B cell (primary cell): ENCODE measurements around the gene NCAPH2. TPM values are rescaled to one million over a fixed set of nuclear protein-coding genes. Genes with fewer than 3 reads are reported as not detected.

Experiments used
- ATAC-seq: fragments of 200-7000 bp; cut with Tn5 transposase; one replicate; pipeline ENCODE4 v1.10.0; 2021; ENCODE audit warnings: low read depth, mild to moderate bottlenecking, moderate number of reproducible peaks, moderate library complexity
- CTCF ChIA-PET: fragments of 350-600 bp; sonication (Branson Sonifier 250); formaldehyde crosslinking; loops from one replicate; lab custom pipeline; 2021; ENCODE audit warnings: antibody characterized with exemption, inconsistent platforms; lab: Charles Lee
- POLR2A ChIA-PET: fragments of 350-600 bp; sonication (Branson Sonifier 250); formaldehyde crosslinking; loops from one replicate; lab custom pipeline; 2021; ENCODE audit warnings: antibody characterized with exemption; lab: Charles Lee
- DNase-seq: peaks from one replicate; pipeline ENCODE4 v3.0.0; 2013
- H2AFZ ChIP-seq: 2 replicates; pipeline ENCODE4 v1.6.1; 2012; ENCODE audit warnings: mild to moderate bottlenecking, low read depth, low read length; ENCODE audit not compliant: insufficient read depth, poor library complexity, severe bottlenecking
- H3K27ac ChIP-seq, 2 donors: 1 replicate in 1 of 2; 2 replicates in 1 of 2; pipeline ENCODE4 v1.5.1; 2012 to 2013; ENCODE audit warnings: low read length in 2 of 2, mild to moderate bottlenecking in 2 of 2, moderate library complexity in 1 of 2
- H3K27me3 ChIP-seq, 4 experiments: fragments of 200-600 bp in 1 of 4; sonication (generic) in 1 of 4; replicated peaks in 1 of 4; 1 replicate in 2 of 4; 2 replicates in 2 of 4; pipeline versions ENCODE4 v1.6.1 to v1.7.0; 2013 to 2016; ENCODE audit warnings: low read length in 3 of 4, mild to moderate bottlenecking in 2 of 4, mixed read lengths in 1 of 4, moderate library complexity in 1 of 4; ENCODE audit not compliant: insufficient read depth in 4 of 4, control insufficient read depth in 3 of 4; ENCODE audit errors: control extremely low read depth in 1 of 4
- H3K36me3 ChIP-seq, 2 experiments: replicated peaks in 1 of 2; 1 replicate in 1 of 2; 2 replicates in 1 of 2; pipeline versions ENCODE4 v1.6.1 to v1.7.1; 2013; ENCODE audit warnings: low read length in 1 of 2; ENCODE audit not compliant: insufficient read depth in 2 of 2, control insufficient read depth in 1 of 2; ENCODE audit errors: control extremely low read depth in 1 of 2, extremely low read depth in 1 of 2
- H3K4me1 ChIP-seq, 2 donors: fragments of 200-600 bp in 1 of 2; sonication (generic) in 1 of 2; 1 replicate in 1 of 2; 2 replicates in 1 of 2; pipeline versions ENCODE4 v1.5.1 to v1.6.1; 2013 to 2017; ENCODE audit warnings: low read length in 2 of 2; ENCODE audit not compliant: control insufficient read depth in 2 of 2, insufficient read depth in 2 of 2
- H3K4me2 ChIP-seq: replicated peaks from 2 replicates; pipeline ENCODE3; 2012; ENCODE audit warnings: mild to moderate bottlenecking, low read depth, low read length; ENCODE audit not compliant: poor library complexity, severe bottlenecking
- H3K4me3 ChIP-seq, 5 experiments: fragments of 200-600 bp in 1 of 5; sonication (generic) in 1 of 5; 1 replicate in 3 of 5; 2 replicates in 2 of 5; pipeline versions ENCODE4 v1.5.1 to v1.7.0; 2011 to 2016; ENCODE audit warnings: low read length in 4 of 5, mild to moderate bottlenecking in 4 of 5, low read depth in 2 of 5, control low read depth in 1 of 5, moderate library complexity in 1 of 5; ENCODE audit not compliant: insufficient read depth in 1 of 5; ENCODE audit errors: control extremely low read depth in 1 of 5, extremely low read depth in 1 of 5
- H3K79me2 ChIP-seq: fragments of 200-600 bp; sonication (generic); one replicate; pipeline ENCODE4 v1.6.0; 2016; ENCODE audit warnings: low read length; ENCODE audit not compliant: control insufficient read depth, insufficient read depth
- H3K9ac ChIP-seq: fragments of 200-600 bp; sonication (generic); 2 replicates; pipeline ENCODE4 v1.6.1; 2017; ENCODE audit warnings: mild to moderate bottlenecking, low read length, moderate library complexity
- H3K9me3 ChIP-seq, 3 donors: one replicate each; pipeline versions ENCODE4 v1.6.1 to v1.7.1; 2013; ENCODE audit warnings: low read length in 2 of 3; ENCODE audit not compliant: control insufficient read depth in 2 of 3, insufficient read depth in 1 of 3; ENCODE audit errors: control extremely low read depth in 1 of 3
- H4K20me1 ChIP-seq: 2 replicates; pipeline ENCODE4 v1.6.0; 2012; ENCODE audit warnings: mild to moderate bottlenecking, low read length; ENCODE audit not compliant: insufficient read depth, control insufficient read depth, poor library complexity, severe bottlenecking
- H3K27ac Mint-ChIP-seq: one replicate; pipeline ENCODE4 v1.8.0; 2021; ENCODE audit warnings: mixed read lengths
- H3K27me3 Mint-ChIP-seq: one replicate; pipeline ENCODE4 v1.8.0; 2021; ENCODE audit warnings: mixed read lengths
- H3K4me1 Mint-ChIP-seq: one replicate; pipeline ENCODE4 v1.8.0; 2021; ENCODE audit warnings: mixed read lengths
- H3K4me3 Mint-ChIP-seq: one replicate; pipeline ENCODE4 v1.8.0; 2021; ENCODE audit warnings: mixed read lengths
- H3K9me3 Mint-ChIP-seq: one replicate; pipeline ENCODE4 v1.8.0; 2022; ENCODE audit warnings: mixed read lengths; ENCODE audit not compliant: insufficient read depth
- EZH2 ChIP-seq: IDR thresholded peaks from 2 replicates; pipeline ENCODE4 v1.6.1; 2012; ENCODE audit warnings: borderline replicate concordance, low read depth, mild to moderate bottlenecking, moderate library complexity, low read length; ENCODE audit not compliant: insufficient read depth, poor library complexity, severe bottlenecking
- whole genome bisulfite sequencing: methylation state at CpG from one replicate; pipeline ENCODE4 v1.1.5; 2013; ENCODE audit warnings: missing lambda C conversion rate; ENCODE audit not compliant: insufficient coverage; 5-methylcytosine and 5-hydroxymethylcytosine counted together
- intact Hi-C: fragments of 100-400 bp; cut with micrococcal nuclease; formaldehyde crosslinking; loops from one replicate; pipeline ENCODE4 v1.10.0; 2022
- polyA plus RNA-seq: library from polyadenylated mRNA; depleted of rRNA; stranded (reverse); fragments of >200 nt; gene quantifications from 2 replicates; pipeline ENCODE4 v1.2.3, GENCODE V29; 2012
- total RNA-seq, 2 donors: library from RNA; stranded (reverse); fragments of 120-200 nt in 1 of 2; gene quantifications; 1 replicate in 1 of 2; 2 replicates in 1 of 2; pipeline versions ENCODE4 v1.2.3 to v1.2.4, GENCODE V29; 2013 to 2022
- TF ChIP-seq, protein P1 (sequence below): fragments of 200-600 bp; IDR thresholded peaks from one replicate; pipeline ENCODE4 v1.8.0; 2022; ENCODE audit warnings: antibody characterized with exemption, mild to moderate bottlenecking

NCAPH2 gene
- total and polyA plus RNA-seq, 2 donors (not counting 1 experiment from before 2014, with no cell fraction given): 47.1 to 76.9 TPM

DNA sequence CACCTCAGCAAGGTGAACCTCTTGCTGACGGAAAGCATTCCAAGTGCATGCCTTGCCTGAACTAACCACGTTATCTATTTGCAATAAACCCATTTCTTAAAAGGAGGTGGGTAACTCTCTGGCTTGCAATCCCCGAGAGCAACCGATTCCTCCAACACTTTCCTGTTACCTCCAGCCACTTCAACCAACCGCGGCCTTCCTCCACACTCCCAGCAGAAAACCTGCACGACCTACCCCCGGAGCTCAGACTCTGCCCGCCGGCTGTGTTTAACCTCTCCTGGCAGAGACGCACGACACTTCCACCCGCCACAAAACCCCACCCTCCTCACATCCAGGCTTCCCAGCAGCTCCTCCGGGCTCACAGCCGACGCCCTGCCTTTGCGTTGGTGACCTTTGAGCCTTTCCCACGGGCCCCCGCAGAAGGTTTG lies 16.7 kb downstream of the NCAPH2 start:
- Histone ChIP-seq H3K4me1 (peaks cover 16 to 48% of the 10 kb centered on the region in 2 donors), H3K9me3 (peaks cover 0 to 7% (median 0%) of the 10 kb centered on the region in 3 donors), H3K27ac (peak overlapping the region in 1 of 2 donors; percentile 83), H3K4me2 (peak overlapping the region; percentile 98), H2AFZ (peak overlapping the region; percentile 78), H4K20me1 (peaks cover 27% of the 10 kb centered on the region), H3K36me3 (peaks cover 0 to 31% of the 10 kb centered on the region in 2 experiments), H3K27me3 (no peaks in the 10 kb centered on the region), H3K79me2 (peaks cover 45% of the 10 kb centered on the region), H3K4me3 (peak overlapping the region; percentile 4 to 82 (median 69)), H3K9ac (peak overlapping the region; percentile 89)
- intact Hi-C loops: loop anchor here (1.0 to 5.0 kb wide), 5 partner anchors 16 to 279 kb away; partner anchors contain the start of genes CHKB, NCAPH2 and TUBGCP6
- Mint-ChIP-seq H3K27ac (peak overlapping the region; percentile 82), H3K27me3 (no peaks in the 10 kb centered on the region), H3K4me1 (peaks cover 34% of the 10 kb centered on the region), H3K4me3 (peak overlapping the region; percentile 90), H3K9me3 (no peaks in the 10 kb centered on the region)
- TF ChIP-seq, protein P1, sequence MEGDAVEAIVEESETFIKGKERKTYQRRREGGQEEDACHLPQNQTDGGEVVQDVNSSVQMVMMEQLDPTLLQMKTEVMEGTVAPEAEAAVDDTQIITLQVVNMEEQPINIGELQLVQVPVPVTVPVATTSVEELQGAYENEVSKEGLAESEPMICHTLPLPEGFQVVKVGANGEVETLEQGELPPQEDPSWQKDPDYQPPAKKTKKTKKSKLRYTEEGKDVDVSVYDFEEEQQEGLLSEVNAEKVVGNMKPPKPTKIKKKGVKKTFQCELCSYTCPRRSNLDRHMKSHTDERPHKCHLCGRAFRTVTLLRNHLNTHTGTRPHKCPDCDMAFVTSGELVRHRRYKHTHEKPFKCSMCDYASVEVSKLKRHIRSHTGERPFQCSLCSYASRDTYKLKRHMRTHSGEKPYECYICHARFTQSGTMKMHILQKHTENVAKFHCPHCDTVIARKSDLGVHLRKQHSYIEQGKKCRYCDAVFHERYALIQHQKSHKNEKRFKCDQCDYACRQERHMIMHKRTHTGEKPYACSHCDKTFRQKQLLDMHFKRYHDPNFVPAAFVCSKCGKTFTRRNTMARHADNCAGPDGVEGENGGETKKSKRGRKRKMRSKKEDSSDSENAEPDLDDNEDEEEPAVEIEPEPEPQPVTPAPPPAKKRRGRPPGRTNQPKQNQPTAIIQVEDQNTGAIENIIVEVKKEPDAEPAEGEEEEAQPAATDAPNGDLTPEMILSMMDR: no peak
- TF ChIP-seq EZH2: no peak
- ChIA-PET CTCF (interaction anchor here (1.0 to 3.3 kb wide), 13 partner anchors 11 to 183 kb away, joined by 3 to 71 read pairs (median 11); partner anchors contain the start of genes ADM2, LMF2, MIOX and NCAPH2), POLR2A (interaction anchor here (1.4 to 2.7 kb wide), 6 partner anchors 10 to 58 kb away, joined by 8 to 35 read pairs (median 14); partner anchors contain the start of genes CHKB, KLHDC7B, LMF2 and NCAPH2)
- WGBS: 9% methylated on average over 18 of the region's 19 CpGs
- ATAC-seq (no peak), DNase-seq (peak; percentile 40)
